Glomerular visceral epithelial cell (primary cell): ENCODE data around the gene ZFHX2.

ENCODE experiments used
- DNase-seq: peaks from one replicate; pipeline ENCODE4 v3.0.0-alpha.2; 2016; ENCODE audit errors: extremely low spot score

Gene ZFHX2

GRCh38 chr14:23572836-23573235, 21.3 kb upstream of the ZFHX2 start:
- DNase-seq = no peak

GRCh38 chr14:23572524-23572828, 20.9 kb upstream of the ZFHX2 start:
- no peak for DNase-seq

GRCh38 chr14:23571701-23572523, 20.3 kb upstream of the ZFHX2 start:
- no peak for DNase-seq

GRCh38 chr14:23570806-23571483, 19.4 kb upstream of the ZFHX2 start:
- DNase-seq = no peak

- no peak for DNase-seq
These were observed 18.0 kb upstream of the ZFHX2 start for GRCh38 chr14:23569443-23570151.

GRCh38 chr14:23568600-23569331, 17.2 kb upstream of the ZFHX2 start:
- peak; percentile 35 for DNase-seq

GRCh38 chr14:23568021-23568599, 16.5 kb upstream of the ZFHX2 start:
- no peak for DNase-seq

GRCh38 chr14:23567186-23568020, 15.8 kb upstream of the ZFHX2 start, which contains the start of gene AP1G2:
Gene AP1G2, minus strand, starts transcription at chr14:23567791. Its CDS starts 477 bp downstream, at chr14:23567314.
- peak; percentile 87 for DNase-seq

- no peak for DNase-seq
These were observed 15.2 kb upstream of the ZFHX2 start for GRCh38 chr14:23566778-23567185.

GRCh38 chr14:23566112-23566777, 14.7 kb upstream of the ZFHX2 start:
- DNase-seq = no peak

GRCh38 chr14:23565626-23566025, 14.1 kb upstream of the ZFHX2 start:
- DNase-seq = no peak

GRCh38 chr14:23564876-23565275, 13.3 kb upstream of the ZFHX2 start:
- no peak for DNase-seq

- no peak for DNase-seq
These were observed 12.7 kb upstream of the ZFHX2 start for GRCh38 chr14:23564181-23564812.

- no peak for DNase-seq
These were observed 12.1 kb upstream of the ZFHX2 start for GRCh38 chr14:23563473-23564180.

- DNase-seq = peak; percentile 59
These were observed 11.4 kb upstream of the ZFHX2 start for GRCh38 chr14:23562822-23563472.

- DNase-seq = peak; percentile 47
These were observed 10.6 kb upstream of the ZFHX2 start for GRCh38 chr14:23561873-23562821.

- no peak for DNase-seq
These were observed 9.7 kb upstream of the ZFHX2 start for GRCh38 chr14:23561259-23561658.
